Brain microvascular endothelial cell (primary cell): ENCODE data around the gene TRIM25.
A peak's percentile ranks its signal among the peaks of the same experiment; 100 is the strongest.

ENCODE experiments used
- DNase-seq: peaks from one replicate; pipeline ENCODE4 v3.0.0-alpha.2; 2020
- H3K27ac ChIP-seq: fragments of 250-450 bp; sonication (Bioruptor Pico); 2 replicates; pipeline ENCODE4 v1.5.1; 2020; ENCODE audit warnings: mild to moderate bottlenecking, moderate library complexity
- H3K27me3 ChIP-seq: fragments of 250-450 bp; sonication (Bioruptor Pico); replicated peaks from 2 replicates; pipeline ENCODE4 v1.5.1; 2020; ENCODE audit warnings: mild to moderate bottlenecking
- H3K36me3 ChIP-seq: fragments of 250-450 bp; sonication (Bioruptor Pico); replicated peaks from 2 replicates; pipeline ENCODE4 v1.5.1; 2020; ENCODE audit warnings: mild to moderate bottlenecking
- H3K4me3 ChIP-seq: 2 replicates; pipeline ENCODE4 v1.5.1; 2011; ENCODE audit warnings: low read depth, mild to moderate bottlenecking, control low read depth, low read length, moderate library complexity
- in situ Hi-C: cut with HindIII; loops from 2 replicates; pipeline ENCODE4 v1.10.0; 2017; ENCODE audit warnings: low sequenced_read_pairs, low pct_ligation_motif_present
- TF ChIP-seq, protein P1 (sequence below): IDR thresholded peaks from 2 replicates; pipeline ENCODE4 v1.5.1; 2011; ENCODE audit warnings: low read depth, mild to moderate bottlenecking, moderate library complexity, low read length, control low read depth, inconsistent platforms; ENCODE audit errors: missing control alignments

The TRIM25 gene, protein sequence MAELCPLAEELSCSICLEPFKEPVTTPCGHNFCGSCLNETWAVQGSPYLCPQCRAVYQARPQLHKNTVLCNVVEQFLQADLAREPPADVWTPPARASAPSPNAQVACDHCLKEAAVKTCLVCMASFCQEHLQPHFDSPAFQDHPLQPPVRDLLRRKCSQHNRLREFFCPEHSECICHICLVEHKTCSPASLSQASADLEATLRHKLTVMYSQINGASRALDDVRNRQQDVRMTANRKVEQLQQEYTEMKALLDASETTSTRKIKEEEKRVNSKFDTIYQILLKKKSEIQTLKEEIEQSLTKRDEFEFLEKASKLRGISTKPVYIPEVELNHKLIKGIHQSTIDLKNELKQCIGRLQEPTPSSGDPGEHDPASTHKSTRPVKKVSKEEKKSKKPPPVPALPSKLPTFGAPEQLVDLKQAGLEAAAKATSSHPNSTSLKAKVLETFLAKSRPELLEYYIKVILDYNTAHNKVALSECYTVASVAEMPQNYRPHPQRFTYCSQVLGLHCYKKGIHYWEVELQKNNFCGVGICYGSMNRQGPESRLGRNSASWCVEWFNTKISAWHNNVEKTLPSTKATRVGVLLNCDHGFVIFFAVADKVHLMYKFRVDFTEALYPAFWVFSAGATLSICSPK

DNA sequence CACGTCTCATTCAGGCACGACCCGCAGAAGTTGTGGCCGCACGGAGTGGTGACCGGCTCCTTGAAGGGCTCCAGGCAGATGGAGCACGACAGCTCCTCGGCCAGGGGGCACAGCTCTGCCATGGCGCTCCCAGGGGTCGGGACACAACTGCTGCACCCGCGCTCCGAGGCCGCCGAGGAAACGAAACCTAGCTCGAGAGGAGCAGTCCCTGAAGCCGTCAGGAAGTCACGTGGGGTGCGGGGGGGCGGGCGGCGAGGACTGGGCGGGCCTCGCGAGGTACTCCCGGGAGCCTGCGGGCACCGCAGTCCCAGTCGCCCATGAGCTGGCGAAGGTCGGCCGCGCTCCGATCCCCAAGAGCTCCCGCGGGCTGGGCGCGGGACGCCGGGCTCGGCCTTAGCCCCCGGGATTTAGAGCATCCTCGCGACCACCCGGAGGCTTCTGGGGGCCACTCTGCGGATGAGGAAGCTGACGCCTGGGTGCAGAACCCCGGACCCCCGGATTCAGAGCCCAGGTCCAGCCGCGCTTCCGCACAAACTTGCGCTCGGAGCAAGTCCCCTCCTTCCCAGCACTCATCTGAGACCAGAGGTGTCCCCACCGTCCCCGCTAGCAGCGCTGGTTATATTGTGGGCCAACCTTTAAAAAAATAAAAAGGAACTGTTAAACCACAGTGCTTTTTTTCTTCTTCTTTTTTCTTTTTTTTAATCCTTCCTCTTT is at the start of gene TRIM25:
TRIM25 (minus strand) TSS at position 183 of the 714 bp plus-strand sequence; CDS start at position 122, 61 bp downstream.
- peak; percentile 81 for DNase-seq
- TF ChIP-seq, protein P1, sequence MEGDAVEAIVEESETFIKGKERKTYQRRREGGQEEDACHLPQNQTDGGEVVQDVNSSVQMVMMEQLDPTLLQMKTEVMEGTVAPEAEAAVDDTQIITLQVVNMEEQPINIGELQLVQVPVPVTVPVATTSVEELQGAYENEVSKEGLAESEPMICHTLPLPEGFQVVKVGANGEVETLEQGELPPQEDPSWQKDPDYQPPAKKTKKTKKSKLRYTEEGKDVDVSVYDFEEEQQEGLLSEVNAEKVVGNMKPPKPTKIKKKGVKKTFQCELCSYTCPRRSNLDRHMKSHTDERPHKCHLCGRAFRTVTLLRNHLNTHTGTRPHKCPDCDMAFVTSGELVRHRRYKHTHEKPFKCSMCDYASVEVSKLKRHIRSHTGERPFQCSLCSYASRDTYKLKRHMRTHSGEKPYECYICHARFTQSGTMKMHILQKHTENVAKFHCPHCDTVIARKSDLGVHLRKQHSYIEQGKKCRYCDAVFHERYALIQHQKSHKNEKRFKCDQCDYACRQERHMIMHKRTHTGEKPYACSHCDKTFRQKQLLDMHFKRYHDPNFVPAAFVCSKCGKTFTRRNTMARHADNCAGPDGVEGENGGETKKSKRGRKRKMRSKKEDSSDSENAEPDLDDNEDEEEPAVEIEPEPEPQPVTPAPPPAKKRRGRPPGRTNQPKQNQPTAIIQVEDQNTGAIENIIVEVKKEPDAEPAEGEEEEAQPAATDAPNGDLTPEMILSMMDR: no peak
- peak within 1 kb of the TSS; percentile 60 for H3K27ac ChIP-seq
- no peaks in the 10 kb centered on the region for H3K36me3 ChIP-seq
- H3K27me3 ChIP-seq: no peaks in the 10 kb centered on the region
- in situ Hi-C loops: no loop called here
- peak within 1 kb of the TSS; percentile 95 for H3K4me3 ChIP-seq

DNA sequence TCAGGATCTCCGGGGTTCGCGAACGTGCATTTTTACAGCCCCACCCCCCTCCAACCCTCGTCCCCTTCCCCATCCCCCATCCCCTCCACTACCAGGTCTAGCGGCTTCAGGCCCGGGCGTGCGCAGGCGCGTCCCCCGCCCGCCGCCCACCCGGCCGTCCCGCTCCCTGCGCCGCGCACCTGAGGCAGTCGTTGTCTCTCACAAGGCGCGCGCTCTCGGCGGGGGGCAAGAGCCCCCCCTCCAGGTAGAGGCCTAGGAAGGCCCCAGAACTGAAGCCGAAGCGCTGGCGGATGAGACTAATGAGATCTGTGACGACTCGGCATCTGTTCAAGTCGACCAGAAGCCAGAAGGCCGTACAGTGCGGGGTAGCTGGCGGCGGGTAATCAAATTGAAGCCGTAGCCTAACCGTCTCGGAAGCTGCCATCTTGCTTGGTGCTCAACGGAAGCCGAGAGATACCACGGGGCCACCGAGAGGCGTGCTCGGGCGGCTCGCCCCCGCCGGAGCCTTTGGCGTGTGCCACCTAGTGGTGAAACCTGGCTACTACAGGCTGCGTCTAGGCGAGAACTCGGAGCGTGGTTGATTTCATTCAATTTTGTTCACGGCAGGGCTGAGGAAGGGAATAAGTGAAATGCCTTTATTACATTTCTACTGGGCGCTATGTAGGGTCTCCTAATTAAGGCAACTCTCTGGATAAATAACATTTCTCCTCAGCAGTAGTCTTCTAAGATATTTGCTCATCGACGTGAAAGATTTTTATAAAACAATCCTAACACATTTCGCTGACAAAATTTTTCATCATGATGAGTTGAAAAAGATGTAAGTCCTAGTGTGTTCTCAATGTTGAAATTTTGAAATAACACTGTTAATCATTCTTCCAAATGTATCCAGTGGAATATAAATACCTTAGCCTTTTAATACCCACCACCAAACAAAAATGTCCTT is 47.0 kb upstream of the TRIM25 start, which contains the start of gene COIL:
COIL (minus strand) TSS at position 455 of the 943 bp plus-strand sequence; CDS start at position 424, 31 bp downstream.
- peak within 1 kb of the TSS; percentile 74 for H3K27ac ChIP-seq
- TF ChIP-seq, protein P1: peak; percentile 99
- DNase-seq: peak; percentile 87
- in situ Hi-C loops: no loop called here
- H3K36me3 ChIP-seq: no peaks in the 10 kb centered on the region
- H3K27me3 ChIP-seq: no peaks in the 10 kb centered on the region
- peak within 1 kb of the TSS; percentile 85 for H3K4me3 ChIP-seq

DNA sequence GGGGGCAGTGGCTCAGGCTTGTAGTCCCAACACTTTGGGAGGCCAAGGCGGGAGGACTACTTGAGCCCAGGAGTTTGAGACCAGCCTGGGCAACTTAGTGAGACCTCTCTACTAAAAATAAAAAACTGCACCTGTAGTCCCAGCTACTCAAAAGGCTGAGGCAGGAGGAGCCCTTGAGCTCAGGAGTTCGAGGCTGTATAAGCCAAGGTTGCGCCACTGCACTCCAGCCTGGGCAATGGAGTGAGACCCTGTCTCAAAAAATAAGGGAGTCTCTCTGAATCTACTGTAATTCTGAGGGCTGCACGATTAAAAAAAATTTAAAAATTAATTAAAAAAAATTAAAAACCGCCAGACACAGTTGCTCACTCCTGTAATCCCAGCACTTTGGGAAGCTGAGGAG is 43.1 kb upstream of the TRIM25 start:
- in situ Hi-C loops: no loop called here

DNA sequence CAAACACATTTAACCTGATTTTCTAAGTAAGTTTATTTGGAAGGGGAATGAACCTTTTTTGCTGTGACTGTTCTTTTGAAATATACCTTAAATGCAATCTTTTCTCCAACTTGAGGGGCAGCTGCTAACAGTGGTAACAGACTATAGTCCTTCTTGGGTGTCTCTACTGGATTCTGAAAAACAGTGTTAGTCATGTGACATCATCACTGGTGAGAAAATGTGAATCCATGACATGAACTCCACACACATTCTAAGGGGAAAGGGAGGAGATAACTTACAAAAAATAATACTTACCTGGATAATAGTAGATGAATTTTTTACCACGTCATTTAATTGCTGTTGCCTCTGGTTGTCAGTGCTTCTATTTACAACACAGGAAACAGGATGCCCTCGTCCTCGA is 35.7 kb upstream of the TRIM25 start:
- H3K36me3 ChIP-seq: peaks cover 8% of the 10 kb centered on the region
- in situ Hi-C loops: no loop called here

More for the DNA sequence above, 43.1 kb upstream of the TRIM25 start:
- Histone ChIP-seq H3K4me3 (no peak overlapping the region), H3K27me3 (no peaks in the 10 kb centered on the region), H3K27ac (no peak overlapping the region), H3K36me3 (no peaks in the 10 kb centered on the region)
- TF ChIP-seq, protein P1: no peak
- DNase-seq: no peak

DNA sequence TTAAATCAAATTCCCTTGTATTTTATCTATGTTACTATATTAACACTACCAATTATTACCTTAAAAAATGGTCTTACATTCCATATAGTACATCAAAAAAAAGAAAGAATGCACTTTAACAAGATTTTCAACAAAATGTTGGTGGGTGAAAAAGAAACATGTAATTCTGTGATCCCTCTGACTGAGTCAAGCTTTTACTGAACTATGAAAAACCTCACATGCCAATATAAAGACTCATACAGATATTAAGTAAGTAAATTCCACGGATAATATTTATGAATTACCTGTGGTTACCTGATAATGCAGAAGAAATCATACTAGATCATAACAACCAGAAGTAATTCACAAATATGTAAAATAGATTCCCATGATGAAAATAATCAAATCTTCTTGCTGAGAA is 34.6 kb upstream of the TRIM25 start:
- in situ Hi-C loops: no loop called here
- Histone ChIP-seq H3K4me3 (no peak overlapping the region), H3K27ac (no peak overlapping the region), H3K27me3 (no peaks in the 10 kb centered on the region), H3K36me3 (peaks cover 14% of the 10 kb centered on the region)
- DNase-seq: no peak
- TF ChIP-seq, protein P1: no peak

More for the DNA sequence above, 35.7 kb upstream of the TRIM25 start:
- H3K27ac ChIP-seq: no peak overlapping the region
- H3K4me3 ChIP-seq: no peak overlapping the region
- no peaks in the 10 kb centered on the region for H3K27me3 ChIP-seq
- TF ChIP-seq, protein P1: no peak
- no peak for DNase-seq
